Measurements from ENCODE around the gene EOLA1. TPM values are rescaled to one million over a fixed set of nuclear protein-coding genes. Genes with fewer than 3 reads are reported as not detected.

Gene EOLA1
- polyA plus RNA-seq, 1 donor (not counting 4 experiments of a cell fraction or from before 2014, with no cell fraction given), result 9.3 TPM

- no peaks in the 10 kb centered on the region for H3K79me2 ChIP-seq (ENCODE audit: control insufficient read depth, insufficient read depth, low read length)
- FAIRE-seq (no peak), DNase-seq (ENCODE audit: low read depth, low spot score) (no peak)
- H3K4me3 ChIP-seq (ENCODE audit: control insufficient read depth in 2 of 3, extremely low read depth in 1 of 3, insufficient read depth in 2 of 3, low read depth in 1 of 3, low read length in 3 of 3), result no peak overlapping the region
- peaks cover 12 to 24% of the 10 kb centered on the region in 2 experiments for H3K36me3 ChIP-seq (ENCODE audit: control insufficient read depth in 2 of 2, extremely low read depth in 1 of 2, insufficient read depth in 2 of 2, low read length in 2 of 2)
- no peak overlapping the region for H3K9ac ChIP-seq (ENCODE audit: control insufficient read depth, extremely low read depth, insufficient read depth, low read length)
- no peak overlapping the region for H3K27ac ChIP-seq (ENCODE audit: control insufficient read depth, insufficient read depth, low read length)
- dilution Hi-C loops (cut with MboI; ENCODE audit: extremely low pct_ligation_motif_present, low sequenced_read_pairs), result no loop called here
- no peak overlapping the region for H3K4me2 ChIP-seq (ENCODE audit: control insufficient read depth, extremely low read depth, insufficient read depth, low read depth, low read length)
- no peaks in the 10 kb centered on the region for H3K27me3 ChIP-seq (ENCODE audit: control insufficient read depth, extremely low read depth, insufficient read depth, low read length)
- H3K9me3 ChIP-seq (ENCODE audit: control insufficient read depth, low read depth, low read length), result no peaks in the 10 kb centered on the region
- H3K4me1 ChIP-seq (ENCODE audit: control insufficient read depth, extremely low read depth, insufficient read depth, low read length), result peaks cover 37% of the 10 kb centered on the region
- no peak overlapping the region for H2AFZ ChIP-seq (ENCODE audit: control insufficient read depth, low read length)
- no peaks in the 10 kb centered on the region for H4K20me1 ChIP-seq (ENCODE audit: control insufficient read depth, extremely low read depth, insufficient read depth, low read length)
- TF ChIP-seq, protein P1, sequence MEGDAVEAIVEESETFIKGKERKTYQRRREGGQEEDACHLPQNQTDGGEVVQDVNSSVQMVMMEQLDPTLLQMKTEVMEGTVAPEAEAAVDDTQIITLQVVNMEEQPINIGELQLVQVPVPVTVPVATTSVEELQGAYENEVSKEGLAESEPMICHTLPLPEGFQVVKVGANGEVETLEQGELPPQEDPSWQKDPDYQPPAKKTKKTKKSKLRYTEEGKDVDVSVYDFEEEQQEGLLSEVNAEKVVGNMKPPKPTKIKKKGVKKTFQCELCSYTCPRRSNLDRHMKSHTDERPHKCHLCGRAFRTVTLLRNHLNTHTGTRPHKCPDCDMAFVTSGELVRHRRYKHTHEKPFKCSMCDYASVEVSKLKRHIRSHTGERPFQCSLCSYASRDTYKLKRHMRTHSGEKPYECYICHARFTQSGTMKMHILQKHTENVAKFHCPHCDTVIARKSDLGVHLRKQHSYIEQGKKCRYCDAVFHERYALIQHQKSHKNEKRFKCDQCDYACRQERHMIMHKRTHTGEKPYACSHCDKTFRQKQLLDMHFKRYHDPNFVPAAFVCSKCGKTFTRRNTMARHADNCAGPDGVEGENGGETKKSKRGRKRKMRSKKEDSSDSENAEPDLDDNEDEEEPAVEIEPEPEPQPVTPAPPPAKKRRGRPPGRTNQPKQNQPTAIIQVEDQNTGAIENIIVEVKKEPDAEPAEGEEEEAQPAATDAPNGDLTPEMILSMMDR (optimal IDR thresholded peaks at IDR 0.05 in 1 of 3, IDR thresholded peaks at IDR 0.05 in 1 of 3, conservative IDR thresholded peaks at IDR 0.05 in 1 of 3; ENCODE audit: extremely low read depth in 1 of 3, insufficient read depth in 2 of 3, low read length in 3 of 3), result no peak
- no peak for TF ChIP-seq EZH2 (IDR thresholded peaks at IDR 0.05; ENCODE audit: low read length)
- no peaks in the 10 kb centered on the region for H3K9me1 ChIP-seq (ENCODE audit: control insufficient read depth, extremely low read depth, insufficient read depth, low read length)
These were observed 46.9 kb upstream of the EOLA1 start for GRCh38 chrX:149493567-149494562.

DNA sequence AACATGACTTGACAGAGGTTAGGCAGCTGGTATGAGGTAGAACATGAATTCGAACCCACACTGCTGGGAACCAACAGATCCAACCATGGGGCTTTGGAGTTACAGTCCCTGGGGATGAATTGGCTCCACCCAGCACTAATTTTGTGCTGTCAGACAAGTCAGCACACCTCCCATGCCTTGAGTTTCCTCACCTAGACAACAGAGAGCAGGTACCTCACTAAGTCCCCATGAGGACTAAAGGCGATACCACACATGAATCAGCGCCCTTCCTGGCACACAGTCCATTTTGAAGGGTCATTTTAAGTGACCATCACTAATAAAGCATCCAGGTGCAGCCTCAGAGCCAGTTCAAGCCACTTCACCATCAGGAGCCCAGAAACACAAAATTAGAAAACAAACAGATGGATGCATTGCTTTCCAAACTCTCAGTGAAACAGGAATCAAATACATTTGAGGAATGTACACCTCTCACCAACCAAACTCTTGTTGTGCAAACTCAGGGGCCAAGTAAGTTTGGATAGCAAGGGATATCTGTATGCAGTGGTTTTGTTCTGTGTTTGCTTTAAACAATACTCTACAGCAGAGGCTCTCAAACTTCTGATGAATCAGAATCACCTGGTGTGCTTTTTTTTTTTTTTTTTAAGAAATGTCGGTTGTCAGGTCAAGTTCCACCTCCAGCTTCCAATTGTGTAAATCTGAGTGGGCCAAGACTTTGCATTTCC is 45.8 kb upstream of the EOLA1 start:
- dilution Hi-C loops (cut with MboI; ENCODE audit: extremely low pct_ligation_motif_present, low sequenced_read_pairs), result no loop called here
- TF ChIP-seq EZH2 (IDR thresholded peaks at IDR 0.05; ENCODE audit: low read length), result no peak
- TF ChIP-seq, protein P1 (optimal IDR thresholded peaks at IDR 0.05 in 1 of 3, IDR thresholded peaks at IDR 0.05 in 1 of 3, conservative IDR thresholded peaks at IDR 0.05 in 1 of 3; ENCODE audit: extremely low read depth in 1 of 3, insufficient read depth in 2 of 3, low read length in 3 of 3), result no peak
- peak overlapping the region; percentile 53 for H3K27ac ChIP-seq (ENCODE audit: control insufficient read depth, insufficient read depth, low read length)
- H3K9me3 ChIP-seq (ENCODE audit: control insufficient read depth, low read depth, low read length), result no peaks in the 10 kb centered on the region
- FAIRE-seq, result no peak
- H3K4me1 ChIP-seq (ENCODE audit: control insufficient read depth, extremely low read depth, insufficient read depth, low read length), result peaks cover 37% of the 10 kb centered on the region
- no peaks in the 10 kb centered on the region for H4K20me1 ChIP-seq (ENCODE audit: control insufficient read depth, extremely low read depth, insufficient read depth, low read length)
- no peak overlapping the region for H3K9ac ChIP-seq (ENCODE audit: control insufficient read depth, extremely low read depth, insufficient read depth, low read length)
- H3K79me2 ChIP-seq (ENCODE audit: control insufficient read depth, insufficient read depth, low read length), result no peaks in the 10 kb centered on the region
- H3K9me1 ChIP-seq (ENCODE audit: control insufficient read depth, extremely low read depth, insufficient read depth, low read length), result no peaks in the 10 kb centered on the region
- peaks cover 14 to 21% of the 10 kb centered on the region in 2 experiments for H3K36me3 ChIP-seq (ENCODE audit: control insufficient read depth in 2 of 2, extremely low read depth in 1 of 2, insufficient read depth in 2 of 2, low read length in 2 of 2)
- H2AFZ ChIP-seq (ENCODE audit: control insufficient read depth, low read length), result no peak overlapping the region
- no peak overlapping the region for H3K4me3 ChIP-seq (ENCODE audit: control insufficient read depth in 2 of 3, extremely low read depth in 1 of 3, insufficient read depth in 2 of 3, low read depth in 1 of 3, low read length in 3 of 3)
- DNase-seq (ENCODE audit: low read depth, low spot score), result no peak
- peak overlapping the region; percentile 47 for H3K4me2 ChIP-seq (ENCODE audit: control insufficient read depth, extremely low read depth, insufficient read depth, low read depth, low read length)
- no peaks in the 10 kb centered on the region for H3K27me3 ChIP-seq (ENCODE audit: control insufficient read depth, extremely low read depth, insufficient read depth, low read length)
